GM19240 (cell line): ENCODE measurements around the gene ZBTB11.
A peak's percentile ranks its signal among the peaks of the same experiment; 100 is the strongest.
"Not testable (repeated sequence)": the region's sequence is repeated elsewhere in the genome, so short reads cannot be mapped to it uniquely, and the experiment has no call there.

ENCODE experiments used
- DNase-seq: peaks from one replicate; pipeline ENCODE4 v3.0.0; 2011; ENCODE audit warnings: low spot score; ENCODE audit not compliant: insufficient read length

The ZBTB11 gene, protein sequence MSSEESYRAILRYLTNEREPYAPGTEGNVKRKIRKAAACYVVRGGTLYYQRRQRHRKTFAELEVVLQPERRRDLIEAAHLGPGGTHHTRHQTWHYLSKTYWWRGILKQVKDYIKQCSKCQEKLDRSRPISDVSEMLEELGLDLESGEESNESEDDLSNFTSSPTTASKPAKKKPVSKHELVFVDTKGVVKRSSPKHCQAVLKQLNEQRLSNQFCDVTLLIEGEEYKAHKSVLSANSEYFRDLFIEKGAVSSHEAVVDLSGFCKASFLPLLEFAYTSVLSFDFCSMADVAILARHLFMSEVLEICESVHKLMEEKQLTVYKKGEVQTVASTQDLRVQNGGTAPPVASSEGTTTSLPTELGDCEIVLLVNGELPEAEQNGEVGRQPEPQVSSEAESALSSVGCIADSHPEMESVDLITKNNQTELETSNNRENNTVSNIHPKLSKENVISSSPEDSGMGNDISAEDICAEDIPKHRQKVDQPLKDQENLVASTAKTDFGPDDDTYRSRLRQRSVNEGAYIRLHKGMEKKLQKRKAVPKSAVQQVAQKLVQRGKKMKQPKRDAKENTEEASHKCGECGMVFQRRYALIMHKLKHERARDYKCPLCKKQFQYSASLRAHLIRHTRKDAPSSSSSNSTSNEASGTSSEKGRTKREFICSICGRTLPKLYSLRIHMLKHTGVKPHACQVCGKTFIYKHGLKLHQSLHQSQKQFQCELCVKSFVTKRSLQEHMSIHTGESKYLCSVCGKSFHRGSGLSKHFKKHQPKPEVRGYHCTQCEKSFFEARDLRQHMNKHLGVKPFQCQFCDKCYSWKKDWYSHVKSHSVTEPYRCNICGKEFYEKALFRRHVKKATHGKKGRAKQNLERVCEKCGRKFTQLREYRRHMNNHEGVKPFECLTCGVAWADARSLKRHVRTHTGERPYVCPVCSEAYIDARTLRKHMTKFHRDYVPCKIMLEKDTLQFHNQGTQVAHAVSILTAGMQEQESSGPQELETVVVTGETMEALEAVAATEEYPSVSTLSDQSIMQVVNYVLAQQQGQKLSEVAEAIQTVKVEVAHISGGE

DNA sequence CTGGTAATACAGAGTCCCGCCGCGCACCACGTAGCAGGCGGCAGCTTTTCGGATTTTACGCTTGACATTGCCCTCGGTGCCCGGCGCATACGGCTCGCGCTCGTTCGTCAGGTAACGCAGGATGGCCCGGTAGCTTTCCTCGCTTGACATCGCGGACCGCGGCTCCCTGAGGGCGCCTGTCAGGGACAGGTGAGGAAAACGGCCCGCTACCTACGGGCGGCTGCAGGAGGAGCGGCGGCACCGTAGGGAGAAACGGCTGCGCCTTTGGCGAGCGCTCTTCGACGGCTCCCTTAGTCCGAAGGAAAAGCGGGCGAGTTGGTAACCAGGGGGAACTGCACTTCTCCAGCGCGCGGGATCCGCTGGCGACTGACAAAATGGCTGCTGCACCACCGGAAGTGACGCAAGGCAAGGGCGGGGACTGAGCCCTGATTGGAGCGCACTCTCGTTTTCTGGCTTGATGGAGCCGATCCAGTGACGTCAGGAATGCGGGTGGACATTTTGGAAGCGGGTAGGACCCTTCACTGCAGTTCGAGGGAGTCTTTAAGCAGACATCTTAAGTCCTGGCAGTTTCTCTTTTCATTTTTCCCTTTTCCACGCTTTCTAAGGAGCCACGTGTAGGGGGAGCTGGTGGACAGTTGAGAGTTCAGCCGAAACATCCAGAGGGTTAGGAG is at the start of gene ZBTB11:
Gene ZBTB11 (minus strand): TSS at position 368 of the 671 bp plus-strand sequence. CDS start 218 bp downstream, at position 150.
- DNase-seq: peak; percentile 75

DNA sequence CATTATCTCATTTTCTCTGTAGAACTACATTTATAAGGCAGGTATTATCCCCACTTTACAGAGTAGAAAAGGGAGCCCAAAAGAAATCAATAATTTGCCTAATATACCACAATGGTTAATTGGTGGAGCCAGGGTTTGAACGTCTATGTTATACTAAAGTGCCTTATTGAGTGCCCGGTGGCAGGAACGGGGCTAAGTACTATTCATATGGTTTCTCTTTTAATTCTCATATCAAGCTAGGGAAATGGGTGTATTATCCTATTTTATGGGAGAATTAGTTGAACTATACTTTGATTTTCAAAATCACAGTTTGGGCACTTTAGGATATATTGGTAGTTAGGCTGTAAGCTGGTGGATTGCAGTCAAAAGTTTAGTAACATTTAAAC is 49.0 kb upstream of the ZBTB11 start:
- no peak for DNase-seq

DNA sequence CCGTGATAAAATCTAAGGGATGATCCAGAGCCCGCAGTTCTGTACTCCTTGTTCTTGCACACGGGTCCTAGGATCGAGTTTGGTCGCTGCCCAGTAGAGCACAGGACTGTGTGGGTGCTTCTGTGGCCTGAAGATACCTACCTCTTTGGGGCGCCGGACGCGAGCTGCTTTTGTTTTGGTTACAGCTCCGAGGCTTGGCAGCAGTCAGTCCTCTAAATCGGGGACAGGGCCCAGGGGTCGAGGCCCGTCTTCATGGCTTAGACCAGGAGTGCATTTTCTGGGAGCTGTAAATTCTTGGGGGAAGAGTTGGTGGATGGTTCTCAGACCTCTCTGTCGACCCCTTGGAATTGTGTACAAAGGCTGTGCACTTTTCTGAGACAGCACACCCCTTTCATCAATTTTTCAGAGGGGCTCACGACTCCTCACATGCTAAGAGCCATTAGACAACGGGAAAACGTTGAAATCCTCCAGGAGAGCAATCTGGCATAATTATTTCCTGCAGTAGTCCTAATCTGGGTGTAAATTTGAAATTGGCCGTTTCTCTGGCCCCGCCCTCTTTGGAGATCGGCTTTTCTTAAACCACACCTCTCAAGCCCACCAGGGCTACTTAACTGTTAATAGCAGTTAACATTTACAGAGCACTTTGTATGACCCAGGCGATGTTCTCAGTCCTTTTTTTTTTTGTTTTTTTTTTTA is 48.4 kb upstream of the ZBTB11 start:
- DNase-seq: no peak

DNA sequence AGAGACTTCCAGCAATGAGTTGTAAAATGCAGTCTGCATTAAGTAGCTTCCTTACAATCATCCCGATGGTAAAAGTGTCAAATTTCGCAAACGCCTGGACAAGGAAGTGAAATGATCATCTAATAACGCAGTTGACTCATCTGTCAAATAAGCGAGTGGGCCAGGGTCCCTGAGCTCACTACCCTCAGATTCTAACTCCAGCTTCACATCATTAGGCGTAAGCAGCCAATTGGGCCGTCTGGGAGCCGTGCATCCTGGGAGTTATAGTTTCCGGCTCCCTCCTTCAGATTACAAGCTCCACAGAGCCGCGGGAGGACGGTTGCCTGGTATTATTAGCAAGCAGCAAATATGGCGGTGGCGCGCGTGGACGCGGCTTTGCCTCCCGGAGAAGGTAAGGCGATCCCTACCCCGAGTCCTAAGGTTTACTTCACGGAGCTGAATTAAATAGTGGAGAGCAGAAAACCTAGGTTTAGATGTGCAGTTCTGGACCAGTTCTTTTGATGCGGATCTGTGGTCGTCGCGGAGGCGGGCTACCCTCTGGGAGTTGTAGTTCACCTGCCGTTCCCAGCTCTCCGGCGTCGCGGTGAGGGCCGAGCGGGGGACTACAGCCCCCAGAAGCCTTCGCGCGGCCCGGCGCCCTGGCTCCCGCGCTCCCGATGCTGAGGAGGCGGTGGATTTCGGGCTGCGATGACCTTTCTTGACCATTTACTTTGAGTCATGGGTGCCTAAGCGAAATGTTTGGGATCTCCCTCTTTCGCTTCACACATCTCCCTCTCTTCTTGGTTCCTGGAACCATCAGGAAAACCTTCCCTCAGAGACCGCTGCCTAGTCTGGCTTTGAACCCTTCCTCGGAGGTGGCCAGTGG is 47.6 kb upstream of the ZBTB11 start, which contains the start of gene CEP97:
Gene CEP97 (plus strand): TSS at position 286 of the 865 bp plus-strand sequence. CDS start 63 bp downstream, at position 349.
- DNase-seq: peak; percentile 18

DNA sequence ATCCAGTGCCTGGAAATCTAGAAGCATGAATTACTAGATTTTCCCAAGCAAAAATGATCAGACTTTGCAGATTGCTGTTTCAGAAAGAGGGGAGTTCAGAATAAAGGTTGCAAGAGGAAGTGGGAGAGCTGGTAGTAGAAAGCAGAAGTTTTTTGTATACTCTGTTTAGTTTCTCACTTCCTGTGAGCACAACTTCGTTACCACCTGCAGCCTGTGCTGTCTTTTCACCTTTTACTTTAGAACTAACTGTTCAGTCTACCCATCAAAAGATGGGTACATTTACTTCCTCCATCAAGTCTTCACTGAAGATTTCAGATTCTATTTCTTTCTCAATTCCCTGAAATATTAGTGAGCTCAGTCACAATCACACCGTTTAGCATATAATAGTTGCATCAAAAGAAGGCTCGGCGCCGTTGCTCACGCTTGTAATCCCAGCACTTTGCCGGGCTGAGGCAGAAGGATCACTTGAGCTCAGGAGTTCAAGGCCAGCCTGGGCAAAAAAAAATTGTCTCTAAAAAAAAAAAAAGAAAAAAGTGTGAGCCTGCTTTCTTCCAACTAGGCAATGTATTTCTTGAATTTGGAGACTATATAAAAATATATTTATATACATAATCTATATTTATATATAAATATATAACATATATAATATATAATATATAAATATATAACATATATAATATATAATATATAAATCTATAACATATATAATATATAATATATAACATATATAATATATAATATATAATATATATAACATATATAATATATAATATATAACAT is 45.7 kb upstream of the ZBTB11 start:
- no peak for DNase-seq

DNA sequence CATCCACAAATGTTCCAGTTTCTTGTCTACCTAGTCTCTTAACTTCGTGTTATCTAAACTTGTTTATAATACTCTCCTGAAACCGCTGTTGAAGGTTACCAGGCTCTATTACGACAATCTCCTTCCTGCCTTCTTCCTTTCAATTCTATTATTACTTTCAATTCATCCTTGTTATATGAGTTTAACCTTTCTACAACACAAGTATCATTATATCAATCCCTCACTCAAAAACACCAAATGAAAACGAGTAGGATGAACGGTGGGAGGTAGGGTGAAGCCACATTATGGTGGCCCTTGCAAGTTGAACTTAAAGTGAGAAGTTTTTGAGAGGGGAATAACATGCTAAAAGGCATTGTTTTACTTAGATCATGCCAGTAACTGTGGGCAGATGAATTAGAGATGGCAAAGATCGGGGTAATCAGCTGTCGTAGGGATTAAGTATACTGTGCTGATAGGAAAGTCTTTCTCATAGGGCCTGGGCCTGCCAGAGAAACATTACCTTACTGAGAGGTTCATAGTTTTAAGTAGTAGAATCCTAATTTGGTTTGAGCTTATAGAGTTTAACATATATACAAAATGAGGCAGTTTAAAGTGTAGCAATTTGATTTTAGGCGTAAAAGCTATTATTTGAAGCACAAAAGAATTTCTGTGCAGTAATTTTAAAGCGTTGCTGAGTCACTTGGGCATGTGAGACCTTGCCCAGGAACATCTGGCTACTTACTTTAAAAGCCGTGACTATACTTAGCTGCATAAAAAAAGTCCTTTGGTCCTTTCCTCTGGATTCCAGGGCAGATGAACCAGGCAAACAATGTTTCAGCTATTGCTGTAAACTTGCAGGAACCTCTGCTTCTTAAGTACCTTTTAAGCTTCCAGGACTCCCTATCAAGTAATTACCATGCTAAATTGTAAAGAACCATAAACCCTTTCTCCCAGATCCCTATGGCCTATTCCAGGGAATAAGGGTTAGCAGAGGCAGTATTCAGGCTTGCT is 44.2 kb upstream of the ZBTB11 start:
- no peak for DNase-seq

DNA sequence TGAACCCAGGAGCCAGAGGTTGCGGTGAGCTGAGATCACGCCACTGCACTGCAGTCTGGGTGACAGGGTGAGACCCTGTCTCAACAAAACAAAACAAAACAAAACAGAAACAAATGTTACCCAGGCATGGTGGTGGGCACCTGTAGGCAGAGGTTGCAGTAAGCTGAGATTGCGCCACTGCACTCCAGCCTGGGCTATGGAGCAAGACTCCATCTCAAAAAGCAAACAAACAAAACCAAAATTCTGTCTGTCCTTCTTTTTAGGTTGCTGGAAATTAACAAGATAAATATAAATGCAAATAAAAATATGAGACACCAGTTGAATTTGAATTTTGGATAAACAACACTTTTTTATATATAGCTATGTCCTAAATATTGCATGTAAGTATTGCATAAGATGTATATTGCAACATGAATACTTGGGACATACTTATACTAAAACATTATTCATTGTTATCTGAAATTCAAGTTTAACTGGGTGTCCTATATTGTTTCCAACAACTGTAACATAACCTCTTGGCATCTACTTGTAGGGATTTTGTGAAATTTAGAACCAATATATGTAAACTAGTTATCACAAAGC is 42.8 kb upstream of the ZBTB11 start:
- no peak for DNase-seq

DNA sequence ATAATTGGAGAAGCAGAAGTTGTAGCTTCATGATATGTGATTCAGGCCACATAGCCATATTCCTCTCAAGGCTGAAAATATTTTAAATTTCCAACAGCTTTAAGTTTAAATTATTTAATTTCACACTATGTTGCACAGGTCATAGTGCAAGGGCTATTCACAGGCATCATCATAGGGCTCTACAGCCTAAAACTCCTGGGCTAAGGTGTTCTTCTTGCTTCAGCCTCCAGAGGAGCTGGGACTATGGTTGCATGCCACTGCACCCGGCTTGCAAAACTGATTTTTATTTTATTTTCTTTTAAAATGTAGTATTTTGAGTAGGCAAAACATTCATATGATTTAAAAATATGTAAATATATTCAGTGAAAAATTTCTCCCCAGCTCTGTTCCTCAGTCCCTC is 41.5 kb upstream of the ZBTB11 start:
- no peak for DNase-seq

DNA sequence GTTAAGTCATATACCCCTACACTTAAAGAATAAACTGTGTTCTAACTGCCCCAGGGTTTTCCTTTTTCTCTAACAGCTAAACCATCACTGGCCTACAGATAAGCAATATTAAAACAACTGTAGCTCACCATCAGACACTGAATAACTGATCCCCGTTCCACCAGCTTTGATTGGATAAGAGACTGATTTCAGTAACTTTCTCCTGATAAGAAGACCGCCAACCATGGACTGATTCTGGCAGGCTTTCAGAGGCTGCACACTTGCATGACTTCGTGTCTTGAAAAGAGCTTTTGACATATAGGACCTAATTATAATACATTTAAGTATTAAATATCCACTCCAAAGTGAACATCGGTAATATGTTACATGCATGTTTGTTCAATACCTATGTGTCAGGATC is 32.2 kb upstream of the ZBTB11 start:
- DNase-seq: no peak

DNA sequence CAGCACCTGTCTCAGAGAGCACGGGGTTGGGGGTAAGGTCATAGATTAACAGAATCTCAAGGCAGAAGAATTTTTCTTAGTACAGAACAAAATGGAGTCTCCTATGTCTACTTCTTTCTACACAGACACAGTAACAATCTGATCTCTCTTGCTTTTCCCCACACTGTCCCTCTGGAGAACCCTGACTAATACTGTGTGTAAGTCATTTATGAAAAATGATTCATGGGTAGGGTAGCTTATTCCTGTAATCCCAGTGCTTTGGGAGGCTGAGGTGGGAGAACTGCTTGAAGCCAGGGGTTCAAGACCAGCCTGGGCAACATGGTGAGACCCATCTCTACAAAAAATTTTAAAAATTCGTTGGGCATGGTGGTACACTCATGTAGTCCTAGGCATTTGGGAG is 27.7 kb upstream of the ZBTB11 start:
- DNase-seq: not testable (repeated sequence)

DNA sequence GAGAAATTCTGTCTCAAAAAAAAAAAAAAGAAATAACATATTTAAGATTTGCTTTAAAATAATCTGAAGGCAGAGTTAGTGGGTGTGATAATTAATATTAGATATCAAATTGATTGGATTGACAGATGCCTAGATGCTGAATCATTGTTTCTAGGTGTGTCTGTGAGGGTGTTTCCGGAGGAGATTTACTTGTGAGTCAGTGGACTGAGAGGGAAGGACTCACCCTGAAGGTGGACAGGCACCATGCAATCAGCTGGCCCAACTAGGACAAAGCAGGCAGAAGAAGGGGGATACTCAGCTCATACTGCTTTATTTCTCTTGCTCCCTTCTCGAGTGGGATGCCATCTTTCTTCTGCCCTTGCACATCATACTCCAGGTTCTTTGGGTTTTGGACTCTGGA is 26.2 kb upstream of the ZBTB11 start:
- DNase-seq: no peak

DNA sequence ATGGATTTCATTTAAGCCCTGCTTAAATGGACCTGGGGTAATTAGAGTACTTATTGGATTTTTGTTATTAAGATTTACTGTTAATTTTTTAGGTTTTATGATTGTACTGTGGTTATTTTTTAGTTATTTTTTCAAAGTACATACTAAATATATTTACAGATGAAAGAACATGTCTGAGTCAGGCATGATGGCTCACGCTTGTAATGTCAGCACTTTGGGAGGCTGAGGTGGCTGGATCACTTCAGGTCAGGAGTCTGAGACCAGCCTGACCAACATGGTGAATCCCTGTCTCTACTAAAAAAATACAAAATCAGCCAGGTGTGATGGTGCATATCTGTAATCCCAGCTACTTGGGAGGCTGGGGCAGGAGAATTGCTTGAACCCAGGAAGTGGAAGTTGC is 25.8 kb upstream of the ZBTB11 start:
- DNase-seq: no peak

DNA sequence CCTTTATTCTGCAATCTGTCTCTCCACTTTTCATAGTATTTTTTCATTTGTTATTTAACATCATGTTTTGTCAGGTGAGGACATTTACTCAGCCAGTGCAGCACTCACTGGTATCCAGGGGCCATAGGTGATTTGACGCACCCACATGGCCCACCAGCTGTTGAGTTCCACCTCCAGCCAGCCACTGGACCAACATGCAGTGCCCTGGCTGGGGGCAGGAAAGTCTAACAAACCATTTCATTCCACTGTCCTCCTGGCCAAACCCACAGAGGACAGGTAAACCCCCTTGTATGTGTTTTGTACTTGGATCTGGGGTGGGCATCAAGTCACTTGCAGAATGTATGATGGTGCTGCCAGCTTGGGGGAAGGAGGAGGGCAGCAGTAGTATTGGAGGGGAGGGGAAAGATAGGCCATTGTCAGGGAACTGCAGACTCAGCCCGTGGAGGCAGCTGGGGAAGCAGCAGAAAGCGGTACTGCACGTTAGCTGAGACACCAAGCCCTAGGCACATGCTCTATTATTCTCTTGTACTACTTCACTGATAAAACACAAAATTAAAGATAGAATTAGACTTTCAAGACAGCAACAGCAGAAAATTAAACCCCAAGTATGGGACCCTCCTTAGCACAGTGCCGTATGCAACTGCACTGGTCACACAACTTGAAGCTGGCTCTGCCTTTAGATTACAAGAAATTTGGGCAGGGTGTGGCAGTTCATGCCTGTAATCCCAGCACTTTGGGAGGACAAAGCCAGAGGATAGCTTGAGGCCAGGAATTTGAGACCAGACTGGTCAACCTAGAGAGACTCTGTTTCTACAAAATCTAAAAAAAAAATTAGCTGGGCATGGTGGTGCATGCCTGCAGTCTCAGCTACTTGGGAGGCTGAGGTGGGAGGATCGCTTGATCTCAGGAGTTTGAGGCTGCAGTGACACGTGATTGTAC is 25.0 kb upstream of the ZBTB11 start:
- no peak for DNase-seq

DNA sequence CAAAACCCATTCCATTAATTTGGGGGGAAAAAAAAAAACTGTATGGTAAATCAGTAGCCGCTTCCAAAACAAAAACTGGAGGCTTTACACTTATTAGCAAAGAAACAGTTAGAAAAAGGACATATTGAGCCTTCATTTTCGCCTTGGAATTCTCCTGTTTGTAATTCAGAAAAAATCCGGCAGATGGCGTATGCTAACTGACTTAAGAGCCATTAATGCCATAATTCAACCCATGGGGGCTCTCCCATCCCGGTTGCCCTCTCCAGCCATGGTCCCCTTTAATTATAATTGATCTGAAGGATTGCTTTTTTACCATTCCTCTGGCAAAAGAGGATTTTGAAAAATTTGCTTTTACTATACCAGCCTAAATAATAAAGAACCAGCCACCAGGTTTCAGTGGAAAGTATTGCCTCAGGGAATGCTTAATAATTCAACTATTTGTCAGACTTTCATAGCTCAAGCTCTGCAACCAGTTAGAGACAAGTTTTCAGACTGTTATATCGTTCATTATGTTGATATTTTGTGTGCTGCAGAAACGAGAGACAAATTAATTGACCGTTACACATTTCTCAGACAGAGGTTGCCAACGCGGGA is 18.9 kb upstream of the ZBTB11 start:
- no peak for DNase-seq

DNA sequence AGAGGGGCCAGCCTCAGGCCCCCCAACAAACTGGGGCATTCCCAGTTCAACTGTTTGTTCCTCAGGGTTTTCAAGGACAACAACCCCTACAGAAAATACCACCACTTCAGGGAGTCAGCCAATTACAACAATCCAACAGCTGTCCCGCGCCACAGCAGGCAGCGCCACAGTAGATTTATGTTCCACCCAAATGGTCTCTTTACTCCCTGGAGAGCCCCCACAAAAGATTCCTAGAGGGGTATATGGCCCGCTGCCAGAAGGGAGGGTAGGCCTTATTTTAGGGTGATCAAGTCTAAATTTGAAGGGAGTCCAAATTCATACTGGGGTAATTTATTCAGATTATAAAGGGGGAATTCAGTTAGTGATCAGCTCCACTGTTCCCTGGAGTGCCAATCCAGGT is 17.9 kb upstream of the ZBTB11 start:
- DNase-seq: not testable (repeated sequence)

DNA sequence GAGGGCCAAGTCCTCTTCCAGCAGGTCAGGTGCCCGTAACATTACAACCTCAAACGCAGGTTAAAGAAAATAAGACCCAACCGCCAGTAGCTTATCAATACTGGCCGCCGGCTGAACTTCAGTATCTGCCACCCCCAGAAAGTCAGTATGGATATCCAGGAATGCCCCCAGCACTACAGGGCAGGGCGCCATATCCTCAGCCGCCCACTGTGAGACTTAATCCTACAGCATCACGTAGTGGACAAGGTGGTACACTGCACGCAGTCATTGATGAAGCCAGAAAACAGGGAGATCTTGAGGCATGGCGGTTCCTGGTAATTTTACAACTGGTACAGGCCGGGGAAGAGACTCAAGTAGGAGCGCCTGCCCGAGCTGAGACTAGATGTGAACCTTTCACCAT is 16.6 kb upstream of the ZBTB11 start:
- not testable (repeated sequence) for DNase-seq
